GM19468 (cell line): Measurements from ENCODE around the gene LRRFIP1.

Source experiments
- ATAC-seq: cut with Tn5 transposase; IDR thresholded peaks from one replicate; pipeline ENCODE4 v1.9.1; 2021; ENCODE audit warnings: mild to moderate bottlenecking, moderate library complexity, moderate number of reproducible peaks; ENCODE audit not compliant: unreplicated experiment; ENCODE audit errors: extremely low read depth

LRRFIP1 gene

DNA sequence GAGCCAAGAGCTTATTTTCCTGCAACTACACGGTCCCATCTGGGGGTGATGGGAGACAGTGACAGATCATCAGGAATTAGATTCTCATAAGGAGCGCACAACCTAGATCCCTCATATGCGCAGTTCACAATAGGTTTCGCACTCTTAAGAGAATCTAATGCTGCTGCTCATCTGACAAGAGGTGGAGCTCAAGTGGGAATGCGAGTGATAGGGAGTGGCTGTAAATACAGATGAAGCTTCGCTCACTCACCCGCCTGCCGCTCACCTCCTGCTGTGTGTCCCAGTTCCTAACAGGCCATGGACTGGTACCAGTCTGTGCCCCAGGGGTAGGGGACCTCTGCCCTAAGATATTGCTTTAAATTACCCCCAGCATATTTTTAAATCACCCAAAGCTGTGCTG is 10.8 kb downstream of the LRRFIP1 start:
- no peak for ATAC-seq

GRCh38 chr2:237639052-237639835 is 11.9 kb downstream of the LRRFIP1 start:
- no peak for ATAC-seq

- no peak for ATAC-seq
Measured at GRCh38 chr2:237639836-237640220, 12.4 kb downstream of the LRRFIP1 start.

DNA sequence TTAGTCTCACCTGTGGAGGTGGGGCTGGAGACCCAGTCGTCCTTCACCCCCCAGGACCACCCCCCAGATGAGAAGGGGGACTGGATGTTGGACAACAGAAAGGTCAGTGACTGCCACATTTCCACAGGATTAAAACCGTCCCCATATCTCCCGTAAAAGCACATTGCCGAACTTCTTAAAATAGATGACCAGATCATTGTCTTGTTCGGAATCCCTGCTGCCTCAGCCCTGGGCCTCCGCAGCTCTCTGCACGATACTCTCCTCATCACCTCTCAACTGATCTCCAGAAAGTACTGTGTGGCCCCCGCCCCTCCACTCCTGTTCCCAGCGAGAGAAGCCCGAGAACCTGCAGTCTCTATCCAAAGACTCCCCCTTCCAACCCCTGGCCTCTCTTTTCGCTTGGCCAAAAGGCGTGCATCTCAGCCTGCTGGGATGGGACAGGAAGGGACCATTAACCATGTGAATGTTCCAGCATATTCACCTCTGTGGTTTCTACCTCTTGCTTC is 13.2 kb downstream of the LRRFIP1 start:
- no peak for ATAC-seq

GRCh38 chr2:237642038-237642734 is 14.8 kb downstream of the LRRFIP1 start:
- no peak for ATAC-seq

- no peak for ATAC-seq
Measured at GRCh38 chr2:237643066-237643465, 15.7 kb downstream of the LRRFIP1 start.

DNA sequence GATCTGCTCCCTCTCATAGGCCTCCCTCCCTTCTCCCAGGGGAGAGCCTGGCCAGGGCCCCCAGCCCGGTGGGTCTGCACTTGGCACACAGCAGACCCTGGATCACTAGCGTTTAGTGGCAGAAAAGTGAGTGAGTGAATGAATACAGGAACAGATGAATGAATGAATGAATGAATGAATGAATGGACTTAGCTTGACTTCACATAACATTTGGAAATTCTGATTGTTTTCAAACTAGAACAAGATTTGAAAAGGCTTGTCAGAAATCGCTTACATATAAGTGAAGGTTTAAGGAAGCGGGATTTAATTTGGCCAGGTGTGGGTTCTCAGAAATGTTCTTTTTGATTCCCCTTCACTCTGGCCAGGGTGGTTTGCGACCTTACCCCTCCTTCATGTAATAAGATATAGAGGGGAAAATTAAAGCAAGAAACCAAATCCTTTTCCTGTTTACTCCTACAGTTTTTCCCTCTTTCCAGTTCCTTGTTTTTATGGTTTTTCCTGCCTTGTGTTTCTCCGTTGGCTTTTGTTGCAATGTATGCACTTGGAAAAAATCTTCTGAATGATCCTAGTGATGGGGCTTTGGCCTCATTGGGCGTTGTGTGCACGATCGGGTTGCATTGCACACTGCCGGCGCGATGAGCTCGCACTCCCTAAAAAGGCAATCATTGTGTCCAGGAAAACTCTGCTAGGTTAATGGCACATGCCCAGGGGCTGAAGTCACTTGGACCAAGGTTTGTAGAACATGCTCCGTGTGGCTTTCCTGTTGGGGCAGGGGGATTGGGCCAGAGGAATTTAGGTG is 16.4 kb downstream of the LRRFIP1 start:
- ATAC-seq, result no peak

- no peak for ATAC-seq
Measured at GRCh38 chr2:237644381-237644703, 17.0 kb downstream of the LRRFIP1 start.

DNA sequence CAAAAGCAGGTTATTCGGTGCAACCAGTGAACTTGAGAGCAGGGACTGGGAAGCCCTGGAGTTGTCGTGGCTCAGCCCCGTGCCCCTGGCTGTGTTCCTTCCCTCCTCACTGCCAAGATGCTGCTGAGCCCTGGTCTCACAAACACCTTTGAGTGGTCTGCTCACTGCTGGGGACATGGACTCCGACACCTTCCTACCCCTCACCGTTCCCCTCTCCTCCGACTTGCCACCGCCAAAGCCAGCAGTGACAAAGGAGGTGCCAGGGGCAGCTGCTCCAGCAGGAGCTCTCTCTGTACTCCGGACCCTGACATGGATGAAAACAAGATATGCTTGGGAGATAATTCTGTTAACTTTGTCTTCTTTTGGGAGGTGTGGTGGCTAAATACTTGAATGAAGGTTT is 17.9 kb downstream of the LRRFIP1 start:
- ATAC-seq, result no peak

GRCh38 chr2:237647176-237648015 is 20.0 kb downstream of the LRRFIP1 start:
- ATAC-seq, result no peak

DNA sequence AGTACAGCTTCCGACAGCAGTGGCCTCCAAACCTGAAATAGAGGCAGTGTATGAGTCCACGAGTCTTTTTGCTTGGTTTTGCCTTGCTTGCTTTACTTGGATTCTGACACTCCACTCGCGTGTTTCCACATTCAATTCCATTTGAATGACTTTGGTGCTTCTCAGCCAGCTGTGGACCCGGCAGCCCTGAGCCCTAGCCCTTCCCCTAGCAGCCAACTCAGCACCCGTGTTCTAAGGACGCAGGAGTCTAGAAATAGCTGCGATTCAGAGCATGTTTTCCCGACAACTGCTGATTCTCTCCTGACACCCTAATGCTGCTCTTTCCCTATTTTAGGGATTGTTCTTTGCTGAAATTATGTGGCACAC is 20.6 kb downstream of the LRRFIP1 start:
- no peak for ATAC-seq

DNA sequence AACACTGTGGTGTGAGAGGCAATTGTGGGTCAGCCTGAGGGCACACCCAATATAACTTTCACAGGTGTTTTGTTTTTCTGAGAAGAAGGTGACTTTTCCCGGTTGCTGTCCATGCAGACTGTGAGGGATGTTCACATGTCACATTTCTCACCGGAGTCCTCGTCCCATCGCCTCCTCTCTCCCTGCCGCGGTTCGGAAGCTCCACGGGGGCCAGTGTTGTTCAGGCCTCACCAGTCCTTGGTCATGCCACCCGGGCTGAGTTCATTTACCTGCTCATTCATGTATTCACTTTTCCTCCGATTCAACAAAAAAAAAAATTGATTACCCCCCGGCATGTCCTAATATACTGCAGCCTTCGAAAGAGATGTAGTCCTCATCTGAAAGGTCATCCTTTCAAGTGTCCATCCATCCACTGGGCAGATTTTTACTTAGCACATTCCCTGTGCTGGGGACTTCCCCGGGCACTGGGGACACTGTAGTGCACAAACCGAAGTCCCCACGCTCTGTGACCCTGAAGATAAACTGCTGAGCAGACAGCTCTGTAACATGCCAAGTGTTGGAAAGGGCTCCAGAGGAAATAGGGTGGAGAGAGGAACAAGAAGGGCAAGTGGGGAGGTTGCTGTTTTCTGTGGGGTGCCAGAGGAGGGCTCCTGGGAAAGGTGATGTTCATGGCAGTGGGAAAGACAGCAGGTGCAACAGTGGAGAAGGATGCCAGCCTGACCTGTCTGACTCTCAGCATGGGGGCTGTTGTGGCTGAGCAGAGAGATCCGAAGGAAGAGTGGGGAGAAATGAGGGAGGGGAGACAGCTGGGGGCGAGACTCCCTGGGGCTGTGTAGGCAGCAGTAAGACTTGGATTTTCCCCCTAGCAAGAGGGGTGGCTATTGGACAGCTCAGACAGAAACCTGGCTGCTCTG is 22.4 kb downstream of the LRRFIP1 start:
- no peak for ATAC-seq

- no peak for ATAC-seq
Measured at GRCh38 chr2:237650455-237650850, 23.1 kb downstream of the LRRFIP1 start.

- no peak for ATAC-seq
Measured at GRCh38 chr2:237651761-237652160, 24.4 kb downstream of the LRRFIP1 start.

- ATAC-seq, result no peak
Measured at GRCh38 chr2:237652181-237652580, 24.8 kb downstream of the LRRFIP1 start.

GRCh38 chr2:237652854-237653253 is 25.5 kb downstream of the LRRFIP1 start:
- ATAC-seq, result no peak

DNA sequence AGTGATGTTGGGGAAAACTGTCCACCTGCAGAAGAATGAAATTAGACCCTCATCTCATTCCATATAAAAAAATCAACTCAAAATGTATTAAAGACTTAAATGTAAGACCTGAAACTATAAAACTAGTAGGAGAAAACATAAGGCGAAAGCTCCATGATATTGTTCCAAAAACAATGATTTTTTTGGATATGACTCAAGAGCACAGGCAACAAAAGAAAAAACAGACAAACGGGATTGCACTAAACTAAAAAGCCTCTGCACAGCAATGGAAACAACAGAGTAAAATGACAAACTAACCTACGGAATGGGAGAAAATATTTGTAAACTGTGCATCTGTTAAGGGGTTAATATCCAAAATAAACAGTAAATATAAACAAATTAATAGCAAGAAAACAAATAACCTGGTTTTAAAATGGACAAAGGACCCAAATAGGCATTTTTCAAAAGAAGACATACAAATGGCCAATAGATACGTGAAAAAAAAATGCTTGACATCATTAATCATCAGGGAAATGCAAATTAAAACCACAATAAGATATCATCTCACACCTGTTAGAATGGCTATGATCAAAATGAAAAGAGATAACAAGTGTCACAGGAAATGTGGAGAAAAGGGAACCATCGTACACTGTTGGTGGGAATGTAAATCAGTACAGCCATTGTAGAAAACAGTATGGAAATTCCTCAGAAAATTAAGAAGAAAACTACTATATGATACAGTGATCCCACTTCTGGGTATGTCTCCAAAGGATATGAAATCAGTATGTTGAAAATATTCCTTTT is 26.6 kb downstream of the LRRFIP1 start:
- ATAC-seq, result no peak

DNA sequence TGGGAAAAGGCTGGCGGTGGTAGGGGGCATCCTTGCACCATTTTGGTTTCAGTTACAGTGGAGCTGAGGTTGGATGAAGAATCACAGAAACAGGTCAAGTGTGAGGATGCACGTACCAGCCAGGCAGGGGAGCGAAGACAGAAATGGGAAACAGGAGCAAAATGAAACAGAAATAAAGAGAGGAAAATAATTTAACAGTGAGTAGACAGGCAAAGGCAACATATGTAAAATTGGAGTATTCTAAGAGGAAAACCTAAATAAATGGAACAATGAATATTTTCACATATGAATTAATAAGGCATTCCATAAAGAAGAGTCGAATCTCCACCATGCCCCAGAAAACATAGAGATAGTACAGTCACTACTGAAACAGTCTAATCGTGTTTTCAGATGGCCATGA is 29.7 kb downstream of the LRRFIP1 start:
- no peak for ATAC-seq
